ENCODE data around the gene SLC16A12. TPM values are rescaled to one million over a fixed set of nuclear protein-coding genes. Genes with fewer than 3 reads are reported as not detected.

Gene SLC16A12, protein sequence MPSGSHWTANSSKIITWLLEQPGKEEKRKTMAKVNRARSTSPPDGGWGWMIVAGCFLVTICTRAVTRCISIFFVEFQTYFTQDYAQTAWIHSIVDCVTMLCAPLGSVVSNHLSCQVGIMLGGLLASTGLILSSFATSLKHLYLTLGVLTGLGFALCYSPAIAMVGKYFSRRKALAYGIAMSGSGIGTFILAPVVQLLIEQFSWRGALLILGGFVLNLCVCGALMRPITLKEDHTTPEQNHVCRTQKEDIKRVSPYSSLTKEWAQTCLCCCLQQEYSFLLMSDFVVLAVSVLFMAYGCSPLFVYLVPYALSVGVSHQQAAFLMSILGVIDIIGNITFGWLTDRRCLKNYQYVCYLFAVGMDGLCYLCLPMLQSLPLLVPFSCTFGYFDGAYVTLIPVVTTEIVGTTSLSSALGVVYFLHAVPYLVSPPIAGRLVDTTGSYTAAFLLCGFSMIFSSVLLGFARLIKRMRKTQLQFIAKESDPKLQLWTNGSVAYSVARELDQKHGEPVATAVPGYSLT
- total RNA-seq (5.7 and 7.7 TPM in 2 replicates), polyA plus RNA-seq (2.4 and 5.9 TPM in 2 replicates)

- Histone ChIP-seq H3K9me3 (ENCODE audit: low read depth) (no peaks in the 10 kb centered on the region), H4K20me1 (ENCODE audit: insufficient read depth, poor library complexity, severe bottlenecking) (no peaks in the 10 kb centered on the region), H3K4me2 (peak within 1 kb of the TSS; percentile 99), H3K27me3 (peaks cover 53% of the 10 kb centered on the region), H3K9me2 (replicated peaks; ENCODE audit: insufficient read depth) (no peaks in the 10 kb centered on the region), H2AFZ (peak within 1 kb of the TSS; percentile 56), H3K4me1 (ENCODE audit: insufficient read depth) (peaks cover 13% of the 10 kb centered on the region), H3K79me2 (no peaks in the 10 kb centered on the region), H3K27ac (no peak within 1 kb of the TSS), H3K36me3 (replicated peaks; ENCODE audit: insufficient read depth, low read depth) (no peaks in the 10 kb centered on the region), H3K4me3 (peak within 1 kb of the TSS; percentile 32)
- TF ChIP-seq, protein P1, sequence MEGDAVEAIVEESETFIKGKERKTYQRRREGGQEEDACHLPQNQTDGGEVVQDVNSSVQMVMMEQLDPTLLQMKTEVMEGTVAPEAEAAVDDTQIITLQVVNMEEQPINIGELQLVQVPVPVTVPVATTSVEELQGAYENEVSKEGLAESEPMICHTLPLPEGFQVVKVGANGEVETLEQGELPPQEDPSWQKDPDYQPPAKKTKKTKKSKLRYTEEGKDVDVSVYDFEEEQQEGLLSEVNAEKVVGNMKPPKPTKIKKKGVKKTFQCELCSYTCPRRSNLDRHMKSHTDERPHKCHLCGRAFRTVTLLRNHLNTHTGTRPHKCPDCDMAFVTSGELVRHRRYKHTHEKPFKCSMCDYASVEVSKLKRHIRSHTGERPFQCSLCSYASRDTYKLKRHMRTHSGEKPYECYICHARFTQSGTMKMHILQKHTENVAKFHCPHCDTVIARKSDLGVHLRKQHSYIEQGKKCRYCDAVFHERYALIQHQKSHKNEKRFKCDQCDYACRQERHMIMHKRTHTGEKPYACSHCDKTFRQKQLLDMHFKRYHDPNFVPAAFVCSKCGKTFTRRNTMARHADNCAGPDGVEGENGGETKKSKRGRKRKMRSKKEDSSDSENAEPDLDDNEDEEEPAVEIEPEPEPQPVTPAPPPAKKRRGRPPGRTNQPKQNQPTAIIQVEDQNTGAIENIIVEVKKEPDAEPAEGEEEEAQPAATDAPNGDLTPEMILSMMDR (IDR thresholded peaks at IDR 0.05; ENCODE audit: poor library complexity) = no peak
- TF ChIP-seq EZH2phosphoT487 (IDR thresholded peaks at IDR 0.05; ENCODE audit: low read depth, severe bottlenecking, unreplicated experiment) = peak; percentile 15
- TF ChIP-seq EZH2 (IDR thresholded peaks at IDR 0.05; ENCODE audit: borderline replicate concordance) = peak; percentile 40
- under 1% methylated on average over 43 of the region's 87 CpGs for WGBS (ENCODE audit: low lambda C conversion rate, missing lambda C conversion rate)
- DNase-seq (ENCODE audit: low spot score) = peak; percentile 65
Measured at GRCh38 chr10:89535171-89536012, at the start of gene SLC16A12. Gene SLC16A12, minus strand, starts transcription at chr10:89535594. Its CDS starts 73,016 bp downstream, at chr10:89462578.

DNA sequence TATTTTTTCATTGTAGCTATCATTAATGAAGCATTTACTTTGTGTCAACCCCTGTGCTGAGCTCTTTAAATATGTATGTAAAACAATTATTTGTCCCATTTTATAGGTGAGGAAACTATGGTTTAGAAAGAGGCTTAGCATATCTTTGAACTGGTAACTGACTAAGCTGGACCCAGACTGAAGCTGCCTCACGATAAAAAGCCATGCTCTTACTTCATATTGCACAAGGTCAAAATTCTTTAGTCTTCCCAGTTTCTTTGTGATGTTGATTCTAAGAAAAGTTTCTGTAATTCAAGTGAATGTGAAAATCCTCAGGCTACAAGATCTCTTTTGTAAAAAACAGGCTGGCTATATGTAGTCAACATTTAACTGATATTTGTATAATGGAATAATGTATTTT is 46.6 kb upstream of the SLC16A12 start:
- H3K9me2 ChIP-seq (replicated peaks; ENCODE audit: insufficient read depth) = no peaks in the 10 kb centered on the region
- H3K4me3 ChIP-seq = no peak overlapping the region
- no peaks in the 10 kb centered on the region for H3K9me3 ChIP-seq (ENCODE audit: low read depth)
- no peaks in the 10 kb centered on the region for H3K27me3 ChIP-seq
- no peak overlapping the region for H3K27ac ChIP-seq
- DNase-seq (ENCODE audit: low spot score) = no peak
- no peak overlapping the region for H2AFZ ChIP-seq
- H3K4me2 ChIP-seq = no peak overlapping the region
- H4K20me1 ChIP-seq (ENCODE audit: insufficient read depth, poor library complexity, severe bottlenecking) = no peaks in the 10 kb centered on the region
- TF ChIP-seq, protein P1 (IDR thresholded peaks at IDR 0.05; ENCODE audit: poor library complexity) = no peak
- TF ChIP-seq EZH2phosphoT487 (IDR thresholded peaks at IDR 0.05; ENCODE audit: low read depth, severe bottlenecking, unreplicated experiment) = no peak
- TF ChIP-seq EZH2 (IDR thresholded peaks at IDR 0.05; ENCODE audit: borderline replicate concordance) = no peak
- no peaks in the 10 kb centered on the region for H3K79me2 ChIP-seq
- no peaks in the 10 kb centered on the region for H3K4me1 ChIP-seq (ENCODE audit: insufficient read depth)
- no peaks in the 10 kb centered on the region for H3K36me3 ChIP-seq (replicated peaks; ENCODE audit: insufficient read depth, low read depth)
- 91% methylated on average over 1 of the region's 1 CpG for WGBS (ENCODE audit: low lambda C conversion rate, missing lambda C conversion rate)

DNA sequence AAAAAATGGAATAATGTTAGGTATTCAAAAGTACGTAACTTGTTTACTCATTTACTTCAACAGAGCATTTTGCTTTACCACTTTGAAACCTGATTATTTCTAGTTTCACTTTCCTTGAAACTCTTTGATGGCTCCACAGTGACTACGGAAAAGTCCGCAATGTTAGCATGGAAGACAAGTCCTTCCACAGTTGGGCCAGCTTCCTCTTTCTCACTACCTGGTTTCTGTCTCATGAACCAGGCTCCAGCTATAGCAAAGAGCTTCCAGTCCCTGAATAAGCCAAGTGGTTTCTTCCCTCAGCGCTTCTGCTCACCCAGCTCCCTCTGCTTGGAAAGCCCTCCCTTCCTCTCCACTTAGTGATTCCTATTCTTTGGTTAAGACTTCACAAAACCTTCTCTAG is 44.8 kb upstream of the SLC16A12 start:
- Histone ChIP-seq H3K4me3 (no peak overlapping the region), H3K4me1 (ENCODE audit: insufficient read depth) (no peaks in the 10 kb centered on the region), H3K27ac (no peak overlapping the region), H3K4me2 (no peak overlapping the region), H3K9me2 (replicated peaks; ENCODE audit: insufficient read depth) (no peaks in the 10 kb centered on the region), H3K27me3 (no peaks in the 10 kb centered on the region), H3K79me2 (no peaks in the 10 kb centered on the region), H3K9me3 (ENCODE audit: low read depth) (no peaks in the 10 kb centered on the region), H3K36me3 (replicated peaks; ENCODE audit: insufficient read depth, low read depth) (no peaks in the 10 kb centered on the region), H4K20me1 (ENCODE audit: insufficient read depth, poor library complexity, severe bottlenecking) (no peaks in the 10 kb centered on the region), H2AFZ (no peak overlapping the region)
- TF ChIP-seq EZH2phosphoT487 (IDR thresholded peaks at IDR 0.05; ENCODE audit: low read depth, severe bottlenecking, unreplicated experiment) = no peak
- TF ChIP-seq, protein P1 (IDR thresholded peaks at IDR 0.05; ENCODE audit: poor library complexity) = no peak
- TF ChIP-seq EZH2 (IDR thresholded peaks at IDR 0.05; ENCODE audit: borderline replicate concordance) = no peak
- 97% methylated on average over 4 of the region's 4 CpGs for WGBS (ENCODE audit: low lambda C conversion rate, missing lambda C conversion rate)
- DNase-seq (ENCODE audit: low spot score) = no peak

Data from hepatocyte (in vitro differentiated cells).